SU-DHL-6 (cell line): ENCODE measurements around the gene TRDN.

Source experiments
- EZH2phosphoT487 ChIP-seq: fragments of 200-600 bp; sonication (generic), shearing (Covaris generic); conservative IDR thresholded peaks from 2 replicates; pipeline ENCODE4 v1.6.1; 2018; ENCODE audit warnings: mild to moderate bottlenecking, antibody characterized with exemption, low read length, moderate library complexity, mixed read lengths
- TF ChIP-seq, protein P1 (sequence below): fragments of 200-600 bp; sonication (generic); IDR thresholded peaks from one replicate; pipeline ENCODE4 v1.5.1; 2017; ENCODE audit warnings: antibody characterized with exemption, mild to moderate bottlenecking, low read length, moderate library complexity; ENCODE audit not compliant: insufficient read depth, poor library complexity, severe bottlenecking

DNA sequence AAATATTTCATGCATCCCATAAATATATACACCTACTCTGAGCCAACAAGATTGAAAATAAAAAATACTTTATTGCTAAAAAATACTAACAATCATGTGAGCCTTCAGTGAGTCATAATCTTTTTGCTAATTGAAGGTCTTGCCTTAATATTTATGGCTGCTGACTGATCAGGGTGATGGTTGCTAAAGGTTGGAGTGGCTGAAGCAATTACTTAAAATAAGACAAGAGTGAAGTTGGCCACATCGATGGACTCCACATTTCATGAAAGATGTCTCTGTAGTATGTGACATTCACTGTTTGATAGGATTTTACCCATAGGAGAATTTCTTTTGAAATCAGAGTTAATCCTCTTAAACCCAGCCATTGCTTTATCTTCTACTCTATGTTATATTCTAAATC lies 11.1 kb downstream of the TRDN start:
- TF ChIP-seq, protein P1, sequence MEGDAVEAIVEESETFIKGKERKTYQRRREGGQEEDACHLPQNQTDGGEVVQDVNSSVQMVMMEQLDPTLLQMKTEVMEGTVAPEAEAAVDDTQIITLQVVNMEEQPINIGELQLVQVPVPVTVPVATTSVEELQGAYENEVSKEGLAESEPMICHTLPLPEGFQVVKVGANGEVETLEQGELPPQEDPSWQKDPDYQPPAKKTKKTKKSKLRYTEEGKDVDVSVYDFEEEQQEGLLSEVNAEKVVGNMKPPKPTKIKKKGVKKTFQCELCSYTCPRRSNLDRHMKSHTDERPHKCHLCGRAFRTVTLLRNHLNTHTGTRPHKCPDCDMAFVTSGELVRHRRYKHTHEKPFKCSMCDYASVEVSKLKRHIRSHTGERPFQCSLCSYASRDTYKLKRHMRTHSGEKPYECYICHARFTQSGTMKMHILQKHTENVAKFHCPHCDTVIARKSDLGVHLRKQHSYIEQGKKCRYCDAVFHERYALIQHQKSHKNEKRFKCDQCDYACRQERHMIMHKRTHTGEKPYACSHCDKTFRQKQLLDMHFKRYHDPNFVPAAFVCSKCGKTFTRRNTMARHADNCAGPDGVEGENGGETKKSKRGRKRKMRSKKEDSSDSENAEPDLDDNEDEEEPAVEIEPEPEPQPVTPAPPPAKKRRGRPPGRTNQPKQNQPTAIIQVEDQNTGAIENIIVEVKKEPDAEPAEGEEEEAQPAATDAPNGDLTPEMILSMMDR: no peak
- no peak for TF ChIP-seq EZH2phosphoT487
